ENCODE results near the gene CEBPE. TPM values are rescaled to one million over a fixed set of nuclear protein-coding genes. Genes with fewer than 3 reads are reported as not detected.

Gene CEBPE
- total and polyA plus RNA-seq, 2 donors (not counting 1 experiment from before 2014, with no cell fraction given) = 0.37 to 0.45 TPM

- no peaks in the 10 kb centered on the region for H3K9me3 Mint-ChIP-seq (ENCODE audit: insufficient read depth)
- no peak for DNase-seq
- no peaks in the 10 kb centered on the region for H3K9me3 ChIP-seq (ENCODE audit: control extremely low read depth in 1 of 3, control insufficient read depth in 2 of 3, insufficient read depth in 1 of 3, low read length in 2 of 3)
- ChIA-PET CTCF (interaction anchor here (1.3 kb wide), 1 partner anchor 16 kb away, joined by 4 read pairs; no protein-coding TSS in a partner anchor), POLR2A (no interaction called here)
- H3K4me1 ChIP-seq (ENCODE audit: control insufficient read depth in 2 of 2, insufficient read depth in 2 of 2, low read length in 2 of 2) = no peaks in the 10 kb centered on the region
- H3K36me3 ChIP-seq (replicated peaks in 1 of 2; ENCODE audit: control extremely low read depth in 1 of 2, control insufficient read depth in 1 of 2, extremely low read depth in 1 of 2, insufficient read depth in 2 of 2, low read length in 1 of 2) = no peaks in the 10 kb centered on the region
- no peak for ATAC-seq (ENCODE audit: low read depth)
- H3K9ac ChIP-seq (ENCODE audit: low read length) = no peak overlapping the region
- TF ChIP-seq EZH2 (IDR thresholded peaks at IDR 0.05; ENCODE audit: borderline replicate concordance, insufficient read depth, low read depth, low read length, poor library complexity, severe bottlenecking) (no peak), CTCF (IDR thresholded peaks at IDR 0.05) (no peak)
- H3K4me3 Mint-ChIP-seq = no peak overlapping the region
- H3K4me1 Mint-ChIP-seq = no peaks in the 10 kb centered on the region
- no peaks in the 10 kb centered on the region for H3K27me3 ChIP-seq (replicated peaks in 1 of 4; ENCODE audit: control extremely low read depth in 1 of 4, control insufficient read depth in 3 of 4, insufficient read depth in 4 of 4, low read length in 3 of 4)
- no peaks in the 10 kb centered on the region for H4K20me1 ChIP-seq (ENCODE audit: control insufficient read depth, insufficient read depth, low read length, poor library complexity, severe bottlenecking)
- intact Hi-C loops (cut with micrococcal nuclease) = no loop called here
- no peak overlapping the region for H3K27ac ChIP-seq (ENCODE audit: low read length in 2 of 2)
- no peak overlapping the region for H3K4me3 ChIP-seq (ENCODE audit: control extremely low read depth in 1 of 5, extremely low read depth in 1 of 5, insufficient read depth in 1 of 5, low read depth in 2 of 5, low read length in 4 of 5)
- no peak overlapping the region for H2AFZ ChIP-seq (ENCODE audit: insufficient read depth, low read depth, low read length, poor library complexity, severe bottlenecking)
- H3K79me2 ChIP-seq (ENCODE audit: control insufficient read depth, insufficient read depth, low read length) = no peaks in the 10 kb centered on the region
- no peak overlapping the region for H3K27ac Mint-ChIP-seq
- WGBS (ENCODE audit: insufficient coverage) = 94% methylated on average over 15 of the region's 16 CpGs
- H3K4me2 ChIP-seq (replicated peaks; ENCODE audit: low read depth, low read length, poor library complexity, severe bottlenecking) = no peak overlapping the region
- no peaks in the 10 kb centered on the region for H3K27me3 Mint-ChIP-seq
Measured at GRCh38 chr14:23136566-23137133, 17.6 kb upstream of the CEBPE start.

- POLR2A ChIA-PET = no interaction called here
- Mint-ChIP-seq H3K9me3 (ENCODE audit: insufficient read depth) (no peaks in the 10 kb centered on the region), H3K4me3 (no peak overlapping the region), H3K4me1 (peaks cover 10% of the 10 kb centered on the region), H3K27ac (no peak overlapping the region), H3K27me3 (no peaks in the 10 kb centered on the region)
- H3K27ac ChIP-seq (ENCODE audit: low read length in 2 of 2) = no peak overlapping the region
- H3K79me2 ChIP-seq (ENCODE audit: control insufficient read depth, insufficient read depth, low read length) = no peaks in the 10 kb centered on the region
- no peak overlapping the region for H2AFZ ChIP-seq (ENCODE audit: insufficient read depth, low read depth, low read length, poor library complexity, severe bottlenecking)
- no peak overlapping the region for H3K4me2 ChIP-seq (replicated peaks; ENCODE audit: low read depth, low read length, poor library complexity, severe bottlenecking)
- no peak for DNase-seq
- no peaks in the 10 kb centered on the region for H3K9me3 ChIP-seq (ENCODE audit: control extremely low read depth in 1 of 3, control insufficient read depth in 2 of 3, insufficient read depth in 1 of 3, low read length in 2 of 3)
- no peak for TF ChIP-seq EZH2 (IDR thresholded peaks at IDR 0.05; ENCODE audit: borderline replicate concordance, insufficient read depth, low read depth, low read length, poor library complexity, severe bottlenecking)
- no peak for TF ChIP-seq CTCF (IDR thresholded peaks at IDR 0.05)
- no peaks in the 10 kb centered on the region for H3K27me3 ChIP-seq (replicated peaks in 1 of 4; ENCODE audit: control extremely low read depth in 1 of 4, control insufficient read depth in 3 of 4, insufficient read depth in 4 of 4, low read length in 3 of 4)
- CTCF ChIA-PET = no interaction called here
- intact Hi-C loops (cut with micrococcal nuclease) = no loop called here
- H3K36me3 ChIP-seq (replicated peaks in 1 of 2; ENCODE audit: control extremely low read depth in 1 of 2, control insufficient read depth in 1 of 2, extremely low read depth in 1 of 2, insufficient read depth in 2 of 2, low read length in 1 of 2) = no peaks in the 10 kb centered on the region
- no peaks in the 10 kb centered on the region for H4K20me1 ChIP-seq (ENCODE audit: control insufficient read depth, insufficient read depth, low read length, poor library complexity, severe bottlenecking)
- H3K9ac ChIP-seq (ENCODE audit: low read length) = no peak overlapping the region
- no peak overlapping the region for H3K4me3 ChIP-seq (ENCODE audit: control extremely low read depth in 1 of 5, extremely low read depth in 1 of 5, insufficient read depth in 1 of 5, low read depth in 2 of 5, low read length in 4 of 5)
- H3K4me1 ChIP-seq (ENCODE audit: control insufficient read depth in 2 of 2, insufficient read depth in 2 of 2, low read length in 2 of 2) = peaks cover 5 to 6% of the 10 kb centered on the region in 2 donors
- no peak for ATAC-seq (ENCODE audit: low read depth)
- WGBS (ENCODE audit: insufficient coverage) = 63% methylated on average over 4 of the region's 8 CpGs
Measured at GRCh38 chr14:23132970-23133369, 13.9 kb upstream of the CEBPE start.

All from B cell (primary cell).